Measurements from ENCODE around the gene SHISA9.

SHISA9 gene

GRCh38 chr16:13120557-13120956 lies 219.2 kb downstream of the SHISA9 start:
- no peak for DNase-seq (ENCODE audit: low read depth)

GRCh38 chr16:13123991-13124390 lies 222.6 kb downstream of the SHISA9 start:
- no peak for DNase-seq (ENCODE audit: low read depth)

- DNase-seq (ENCODE audit: low read depth): no peak
Measured at GRCh38 chr16:13127144-13127543, 225.7 kb downstream of the SHISA9 start.

- no peak for DNase-seq (ENCODE audit: low read depth)
Measured at GRCh38 chr16:13130586-13130985, 229.2 kb downstream of the SHISA9 start.

GRCh38 chr16:13134836-13135235 lies 233.4 kb downstream of the SHISA9 start:
- DNase-seq (ENCODE audit: low read depth): no peak

- no peak for DNase-seq (ENCODE audit: low read depth)
Measured at GRCh38 chr16:13136901-13137300, 235.5 kb downstream of the SHISA9 start.

- no peak for DNase-seq (ENCODE audit: low read depth)
Measured at GRCh38 chr16:13138528-13138927, 237.1 kb downstream of the SHISA9 start.

GRCh38 chr16:13139661-13140241 lies 238.4 kb downstream of the SHISA9 start:
- DNase-seq (ENCODE audit: low read depth): no peak

- DNase-seq (ENCODE audit: low read depth): no peak
Measured at GRCh38 chr16:13143551-13143950, 242.2 kb downstream of the SHISA9 start.

GRCh38 chr16:13146829-13147228 lies 245.4 kb downstream of the SHISA9 start:
- no peak for DNase-seq (ENCODE audit: low read depth)

- no peak for DNase-seq (ENCODE audit: low read depth)
Measured at GRCh38 chr16:13148294-13148693, 246.9 kb downstream of the SHISA9 start.

GRCh38 chr16:13148836-13149235 lies 247.4 kb downstream of the SHISA9 start:
- DNase-seq (ENCODE audit: low read depth): no peak

GRCh38 chr16:13150181-13150885 lies 248.9 kb downstream of the SHISA9 start:
- DNase-seq (ENCODE audit: low read depth): no peak

GRCh38 chr16:13153696-13154095 lies 252.3 kb downstream of the SHISA9 start:
- DNase-seq (ENCODE audit: low read depth): no peak

- DNase-seq (ENCODE audit: low read depth): no peak
Measured at GRCh38 chr16:13154799-13155198, 253.4 kb downstream of the SHISA9 start.

- no peak for DNase-seq (ENCODE audit: low read depth)
Measured at GRCh38 chr16:13155377-13155776, 254.0 kb downstream of the SHISA9 start.

- DNase-seq (ENCODE audit: low read depth): no peak
Measured at GRCh38 chr16:13155780-13156179, 254.4 kb downstream of the SHISA9 start.

GRCh38 chr16:13157082-13157481 lies 255.7 kb downstream of the SHISA9 start:
- no peak for DNase-seq (ENCODE audit: low read depth)

- DNase-seq (ENCODE audit: low read depth): no peak
Measured at GRCh38 chr16:13158427-13158826, 257.0 kb downstream of the SHISA9 start.

- DNase-seq (ENCODE audit: low read depth): no peak
Measured at GRCh38 chr16:13165024-13165423, 263.6 kb downstream of the SHISA9 start.

- no peak for DNase-seq (ENCODE audit: low read depth)
Measured at GRCh38 chr16:13168091-13168572, 266.7 kb downstream of the SHISA9 start.

- no peak for DNase-seq (ENCODE audit: low read depth)
Measured at GRCh38 chr16:13171313-13171712, 269.9 kb downstream of the SHISA9 start.

- DNase-seq (ENCODE audit: low read depth): no peak
Measured at GRCh38 chr16:13176711-13177110, 275.3 kb downstream of the SHISA9 start.

- no peak for DNase-seq (ENCODE audit: low read depth)
Measured at GRCh38 chr16:13178318-13178717, 276.9 kb downstream of the SHISA9 start.
